Renal pelvis (tissue), 4 donors: ENCODE data around the gene PACS2. TPM values are rescaled to one million over a fixed set of nuclear protein-coding genes. Genes with fewer than 3 reads are reported as not detected.
A peak's percentile ranks its signal among the peaks of the same experiment; 100 is the strongest.

Experiments
- DNase-seq: peaks from one replicate; pipeline ENCODE4 v3.0.0-alpha.2; 2013
- polyA plus RNA-seq, 3 donors: library from polyadenylated mRNA; unstranded; fragments of 120-200 nt; gene quantifications; one replicate each; pipeline ENCODE4 v1.2.1, GENCODE V29; 2013; ENCODE audit not compliant: insufficient read length in 3 of 3

Gene PACS2
- polyA plus RNA-seq, 3 donors: 76.2 to 89.4 (median 84.1) TPM

DNA sequence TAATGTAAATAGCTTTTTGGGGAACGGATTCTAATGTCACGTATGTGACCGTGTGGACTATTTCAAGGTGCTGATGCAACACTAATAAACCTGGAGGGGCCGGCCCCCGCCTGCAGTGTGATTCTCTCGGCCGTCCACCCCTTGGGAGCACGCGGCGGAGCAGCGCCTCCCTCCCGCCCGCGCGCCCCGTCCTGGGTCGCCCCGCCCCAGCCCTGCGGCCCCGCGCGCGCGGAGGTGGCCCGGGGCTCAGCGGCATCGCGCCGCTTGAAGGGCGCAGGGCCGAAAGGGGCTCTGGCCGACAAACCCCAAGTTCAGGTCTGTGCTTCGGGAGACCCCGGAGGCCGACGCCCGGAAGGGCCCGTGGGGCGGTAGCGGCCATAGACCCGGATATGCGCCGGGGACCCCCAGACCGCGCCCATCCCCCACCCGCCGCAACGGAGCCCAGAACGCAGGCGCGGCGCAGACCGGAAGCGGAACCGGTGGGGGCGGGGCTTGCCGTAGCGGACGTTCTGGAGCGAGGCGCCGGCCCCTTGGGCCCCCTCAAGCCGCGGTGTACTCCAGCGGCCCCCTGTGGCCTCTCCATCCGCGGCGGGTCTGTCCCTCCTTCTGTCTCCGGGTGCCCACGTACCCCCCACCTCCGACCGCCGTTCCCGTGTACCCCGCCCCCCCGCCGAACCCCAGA is 83.6 kb downstream of the PACS2 start, which contains the start of gene TEX22:
Gene TEX22 (plus strand): TSS at position 495 of the 682 bp plus-strand sequence. CDS start 803 bp downstream, outside the sequence.
- DNase-seq: peak; percentile 87

DNA sequence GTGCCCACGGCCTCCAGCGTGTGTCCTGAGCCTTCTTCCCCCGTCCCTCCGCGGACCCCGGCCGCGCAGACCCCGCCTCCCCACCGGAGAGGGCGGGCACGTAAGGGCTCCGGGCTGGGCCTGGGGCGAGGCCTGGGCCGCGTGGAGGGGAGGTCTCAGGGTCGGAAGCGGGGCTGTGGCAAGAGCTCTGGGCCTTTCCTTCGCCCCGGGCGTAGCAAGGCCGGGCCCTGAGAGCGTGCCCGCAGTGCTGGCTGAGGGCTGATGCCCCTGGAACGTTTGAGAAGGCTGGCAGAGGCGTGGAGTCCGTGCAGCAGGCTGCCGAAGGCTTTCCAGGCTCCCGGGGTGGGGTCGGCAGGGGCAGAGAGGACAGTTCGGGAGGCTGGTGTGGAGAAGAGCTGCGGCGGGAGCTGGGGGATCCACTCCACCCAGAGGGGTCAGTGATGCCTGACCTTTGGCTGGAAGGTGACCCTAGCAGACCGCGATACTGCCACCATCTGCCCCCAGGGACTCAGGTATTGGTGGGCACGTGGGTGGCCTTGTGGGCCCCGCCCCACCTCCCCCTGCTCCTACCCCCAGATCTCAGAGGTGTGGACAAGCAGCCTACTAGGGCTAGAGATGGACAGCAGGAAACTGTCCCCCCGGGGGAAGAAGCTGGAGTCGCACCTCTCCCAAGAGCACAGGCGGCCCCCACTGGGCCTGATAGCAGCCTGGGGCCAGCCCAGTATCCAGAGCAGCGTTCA is 84.3 kb downstream of the PACS2 start:
- DNase-seq: no peak

DNA sequence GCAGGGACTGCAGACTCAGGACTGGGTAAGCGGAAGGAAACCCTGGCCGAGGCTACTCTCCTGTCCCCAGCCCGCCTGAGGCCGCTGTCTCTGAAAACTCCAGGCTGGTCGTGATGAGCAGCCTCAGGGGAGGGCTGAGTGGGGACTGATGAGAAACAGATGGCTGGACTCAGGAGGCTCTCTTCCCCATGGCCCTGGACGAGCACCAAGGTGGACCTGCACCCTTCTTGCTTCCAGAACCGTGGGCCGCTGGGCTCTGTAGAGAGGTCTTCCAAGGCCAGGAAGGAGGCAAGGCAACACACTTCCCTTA is 84.9 kb downstream of the PACS2 start:
- DNase-seq: no peak

DNA sequence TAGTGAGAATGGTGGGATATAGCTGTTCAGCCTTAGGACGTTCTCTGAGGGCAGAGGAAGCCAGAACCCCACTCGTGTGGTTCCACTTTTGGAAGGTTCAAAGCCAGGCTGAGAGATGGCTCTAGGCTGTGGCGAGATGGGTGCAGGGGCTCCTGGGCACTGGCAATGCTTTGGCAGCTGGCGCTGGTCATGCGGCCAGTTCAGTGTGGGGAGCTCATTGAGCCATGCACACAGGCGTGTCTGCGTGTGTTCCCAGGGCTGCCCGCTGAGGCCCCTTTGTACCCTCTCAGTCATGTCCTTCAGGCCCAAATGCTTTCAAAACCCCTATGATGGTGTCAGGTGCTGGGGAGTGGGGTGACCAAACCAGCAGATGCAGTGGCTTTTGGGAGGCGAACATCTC is 85.5 kb downstream of the PACS2 start:
- DNase-seq: no peak

GRCh38 chr14:105401699-105402098 is 87.2 kb downstream of the PACS2 start:
- no peak for DNase-seq

DNA sequence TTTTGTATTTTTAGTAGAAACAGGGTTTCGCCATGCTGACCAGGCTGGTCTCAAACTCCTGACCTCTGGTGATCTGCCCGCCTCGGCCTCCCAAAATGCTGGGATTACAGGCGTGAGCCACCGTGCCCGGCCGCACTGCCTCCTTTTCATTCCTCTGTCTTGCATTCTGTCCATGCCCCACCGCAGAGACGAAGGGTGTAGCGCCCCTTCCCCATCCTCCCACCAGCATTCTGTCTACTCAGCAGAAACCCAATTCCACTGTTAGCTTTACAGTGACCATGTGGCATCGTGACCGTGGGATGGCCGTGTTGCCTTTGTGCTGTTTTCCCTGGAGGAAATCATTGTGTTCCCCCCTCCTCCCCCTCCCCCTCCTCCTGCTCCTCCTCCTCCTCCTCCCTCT is 94.0 kb downstream of the PACS2 start:
- no peak for DNase-seq

DNA sequence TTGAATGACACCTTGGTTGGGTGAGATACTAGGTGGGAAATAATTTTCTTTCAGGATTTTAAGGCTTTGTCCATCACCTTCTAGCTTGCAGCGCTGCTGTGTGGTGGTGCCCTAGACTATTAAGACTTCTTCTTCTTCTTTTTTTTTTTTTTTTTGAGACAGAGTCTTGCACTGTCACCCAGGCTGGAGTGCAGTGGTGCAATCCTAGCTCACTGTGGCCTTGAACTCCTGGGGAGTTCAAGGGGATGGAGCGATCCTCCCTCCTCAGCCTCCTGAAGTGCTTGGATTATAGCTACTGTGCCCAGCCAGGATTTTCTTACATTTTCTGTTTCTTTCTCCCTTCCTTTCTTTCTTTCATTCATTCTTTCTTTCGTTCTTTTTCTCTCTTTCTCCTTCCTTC is 94.8 kb downstream of the PACS2 start:
- DNase-seq: no peak

GRCh38 chr14:105410642-105411016 is 96.1 kb downstream of the PACS2 start:
- DNase-seq: no peak

- no peak for DNase-seq
These were observed 96.7 kb downstream of the PACS2 start for GRCh38 chr14:105411017-105411941.

GRCh38 chr14:105411985-105412770 is 97.6 kb downstream of the PACS2 start:
- DNase-seq: no peak

GRCh38 chr14:105412771-105413543 is 98.4 kb downstream of the PACS2 start:
- no peak for DNase-seq

- no peak for DNase-seq
These were observed 99.0 kb downstream of the PACS2 start for GRCh38 chr14:105413544-105413886.

DNA sequence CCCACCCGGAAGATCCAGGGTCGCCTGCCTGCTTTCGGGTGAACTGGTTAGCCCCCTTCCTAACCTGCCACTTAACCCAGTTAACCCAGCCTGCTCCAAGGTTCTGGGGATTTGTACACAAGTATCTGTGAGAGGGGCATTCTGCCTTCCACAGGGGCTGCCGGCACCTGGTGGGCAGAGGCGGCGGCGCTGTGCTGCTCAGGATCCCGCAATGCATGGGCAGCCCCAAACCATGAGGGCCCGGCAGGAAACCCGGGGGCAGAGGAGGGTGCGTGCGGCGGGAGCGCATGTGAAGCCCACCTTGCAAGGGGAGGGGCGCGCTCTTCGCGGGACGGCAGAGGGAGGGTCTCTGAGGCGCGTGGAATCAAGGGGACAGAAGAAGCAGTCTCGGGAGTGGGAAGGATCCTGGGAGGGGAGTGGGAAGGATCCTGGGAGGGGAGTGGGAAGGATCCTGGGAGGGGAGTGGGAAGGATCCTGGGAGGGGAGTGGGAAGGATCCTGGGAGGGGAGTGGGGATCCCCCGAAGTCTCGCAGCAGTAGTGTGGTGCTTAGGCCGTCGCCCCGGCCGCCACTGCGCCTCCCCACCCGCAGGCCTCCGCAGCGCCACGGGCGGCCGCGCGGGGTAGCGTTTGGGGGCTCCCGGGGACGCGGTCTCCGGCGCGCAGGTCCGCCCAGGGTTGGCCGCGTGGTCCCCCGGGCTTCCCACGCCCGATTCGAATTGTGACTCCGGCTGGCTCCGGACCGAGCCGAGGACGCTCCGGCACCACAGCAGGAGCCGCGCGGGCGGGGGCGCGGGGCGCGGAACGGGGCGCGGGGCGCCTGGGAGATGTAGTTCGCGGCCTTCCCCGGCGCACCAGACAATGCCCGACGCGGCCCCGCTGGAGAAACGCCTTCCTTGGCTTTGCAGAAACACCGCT is 100.2 kb downstream of the PACS2 start:
- peak; percentile 60 for DNase-seq

DNA sequence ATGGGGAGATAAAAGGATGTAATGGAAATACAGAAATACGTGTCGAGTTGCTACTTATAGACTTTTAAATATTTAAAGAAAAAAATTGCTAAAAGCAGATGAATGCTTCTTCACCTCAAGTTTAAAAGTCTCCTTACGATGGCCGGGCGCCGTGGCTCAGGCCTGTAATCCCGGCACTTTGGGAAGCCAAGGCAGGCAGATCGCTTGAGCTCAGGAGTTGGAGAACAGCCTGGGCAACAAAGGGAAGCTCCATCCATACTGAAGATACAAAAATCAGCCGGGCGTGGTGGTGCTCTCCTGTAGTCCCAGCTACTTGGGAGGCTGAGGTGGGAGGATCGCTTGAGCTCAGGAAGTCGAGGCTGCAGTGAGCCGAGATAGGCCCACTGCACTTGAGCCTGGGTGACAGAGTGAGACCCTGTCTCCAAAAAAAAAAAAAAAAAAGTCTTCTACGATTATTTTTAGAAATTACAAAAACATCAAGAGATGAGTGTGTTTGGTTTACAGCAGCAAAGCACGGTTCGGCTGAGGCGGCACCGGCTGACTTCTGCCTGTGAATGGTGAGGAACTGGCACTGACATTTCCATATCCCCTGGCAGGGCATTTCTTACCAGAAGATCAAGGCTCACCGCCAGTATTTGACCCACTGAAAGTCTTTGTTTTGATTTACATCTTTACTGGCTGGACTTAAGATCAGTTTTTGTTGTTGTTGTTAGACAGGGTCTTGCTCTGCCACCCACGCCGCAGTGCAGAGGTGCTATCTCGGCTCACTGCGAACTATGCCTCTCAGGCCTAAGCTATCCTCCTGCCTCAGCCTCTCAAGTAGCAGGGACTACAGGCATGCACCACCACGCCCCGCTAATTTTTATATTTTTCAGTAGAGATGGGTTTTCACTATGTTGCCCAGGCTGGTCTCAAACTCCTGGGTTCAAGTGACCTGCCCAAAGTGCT is 101.2 kb downstream of the PACS2 start:
- DNase-seq: no peak

- DNase-seq: no peak
These were observed 102.1 kb downstream of the PACS2 start for GRCh38 chr14:105416671-105417070.

GRCh38 chr14:105417690-105418121 is 103.2 kb downstream of the PACS2 start:
- no peak for DNase-seq

- DNase-seq: no peak
These were observed 104.0 kb downstream of the PACS2 start for GRCh38 chr14:105418269-105419194.
